Measurements from ENCODE around the gene SUN3. TPM values are rescaled to one million over a fixed set of nuclear protein-coding genes. Genes with fewer than 3 reads are reported as not detected.
"Not testable (repeated sequence)": the region's sequence is repeated elsewhere in the genome, so short reads cannot be mapped to it uniquely, and the experiment has no call there.

Gene SUN3
- total and polyA plus RNA-seq, 2 donors = 1.1 to 1.3 TPM

GRCh38 chr7:48011323-48011722 is 17.6 kb downstream of the SUN3 start:
- WGBS = 90% methylated on average over 2 of the region's 2 CpGs
- Histone ChIP-seq H3K27me3 (ENCODE audit: control insufficient read depth in 2 of 2, insufficient read depth in 1 of 2, low read length in 1 of 2) (no peaks in the 10 kb centered on the region), H3K4me1 (ENCODE audit: control insufficient read depth in 2 of 2, insufficient read depth in 2 of 2, low read length in 2 of 2) (no peaks in the 10 kb centered on the region), H3K9me3 (ENCODE audit: control insufficient read depth in 2 of 2, insufficient read depth in 1 of 2, low read length in 1 of 2) (no peaks in the 10 kb centered on the region), H3K27ac (ENCODE audit: low read depth in 1 of 2, low read length in 1 of 2) (no peak overlapping the region), H3K4me3 (ENCODE audit: low read length in 2 of 2) (no peak overlapping the region), H3K36me3 (ENCODE audit: control insufficient read depth in 2 of 2, insufficient read depth in 2 of 2, low read length in 1 of 2) (no peaks in the 10 kb centered on the region)
- DNase-seq (ENCODE audit: low read depth in 6 of 9, low spot score in 9 of 9) = no peak

- no peaks in the 10 kb centered on the region for H3K36me3 ChIP-seq (ENCODE audit: control insufficient read depth in 2 of 2, insufficient read depth in 2 of 2, low read length in 1 of 2)
- no peaks in the 10 kb centered on the region for H3K4me1 ChIP-seq (ENCODE audit: control insufficient read depth in 2 of 2, insufficient read depth in 2 of 2, low read length in 2 of 2)
- no peak overlapping the region for H3K4me3 ChIP-seq (ENCODE audit: low read length in 2 of 2)
- WGBS = 97% methylated on average over 4 of the region's 4 CpGs
- H3K27me3 ChIP-seq (ENCODE audit: control insufficient read depth in 2 of 2, insufficient read depth in 1 of 2, low read length in 1 of 2) = no peaks in the 10 kb centered on the region
- H3K9me3 ChIP-seq (ENCODE audit: control insufficient read depth in 2 of 2, insufficient read depth in 1 of 2, low read length in 1 of 2) = no peaks in the 10 kb centered on the region
- no peak for DNase-seq (ENCODE audit: low read depth in 6 of 9, low spot score in 9 of 9)
- H3K27ac ChIP-seq (ENCODE audit: low read depth in 1 of 2, low read length in 1 of 2) = no peak overlapping the region
Measured at GRCh38 chr7:48009954-48010353, 19.0 kb downstream of the SUN3 start.

- H3K9me3 ChIP-seq (ENCODE audit: control insufficient read depth in 2 of 2, insufficient read depth in 1 of 2, low read length in 1 of 2) = no peaks in the 10 kb centered on the region
- H3K4me3 ChIP-seq (ENCODE audit: low read length in 2 of 2) = no peak overlapping the region
- no peak for DNase-seq (ENCODE audit: low read depth in 6 of 9, low spot score in 9 of 9)
- H3K36me3 ChIP-seq (ENCODE audit: control insufficient read depth in 2 of 2, insufficient read depth in 2 of 2, low read length in 1 of 2) = no peaks in the 10 kb centered on the region
- H3K4me1 ChIP-seq (ENCODE audit: control insufficient read depth in 2 of 2, insufficient read depth in 2 of 2, low read length in 2 of 2) = no peaks in the 10 kb centered on the region
- no peak overlapping the region for H3K27ac ChIP-seq (ENCODE audit: low read depth in 1 of 2, low read length in 1 of 2)
- WGBS = 97% methylated on average over 4 of the region's 4 CpGs
- H3K27me3 ChIP-seq (ENCODE audit: control insufficient read depth in 2 of 2, insufficient read depth in 1 of 2, low read length in 1 of 2) = no peaks in the 10 kb centered on the region
Measured at GRCh38 chr7:48009257-48009656, 19.6 kb downstream of the SUN3 start.

- Histone ChIP-seq H3K9me3 (ENCODE audit: control insufficient read depth in 2 of 2, insufficient read depth in 1 of 2, low read length in 1 of 2) (no peaks in the 10 kb centered on the region), H3K4me3 (ENCODE audit: low read length in 2 of 2) (no peak overlapping the region), H3K36me3 (ENCODE audit: control insufficient read depth in 2 of 2, insufficient read depth in 2 of 2, low read length in 1 of 2) (no peaks in the 10 kb centered on the region), H3K27me3 (ENCODE audit: control insufficient read depth in 2 of 2, insufficient read depth in 1 of 2, low read length in 1 of 2) (no peaks in the 10 kb centered on the region), H3K4me1 (ENCODE audit: control insufficient read depth in 2 of 2, insufficient read depth in 2 of 2, low read length in 2 of 2) (no peaks in the 10 kb centered on the region), H3K27ac (ENCODE audit: low read depth in 1 of 2, low read length in 1 of 2) (no peak overlapping the region)
- DNase-seq (ENCODE audit: low read depth in 6 of 9, low spot score in 9 of 9) = no peak
- WGBS = 98% methylated on average over 6 of the region's 6 CpGs
Measured at GRCh38 chr7:48006866-48007265, 22.0 kb downstream of the SUN3 start.

GRCh38 chr7:48004638-48005037 is 24.3 kb downstream of the SUN3 start:
- DNase-seq (ENCODE audit: low read depth in 6 of 9, low spot score in 9 of 9) = peak in 2 of 9 donors; percentile 15 to 48
- H3K36me3 ChIP-seq (ENCODE audit: control insufficient read depth in 2 of 2, insufficient read depth in 2 of 2, low read length in 1 of 2) = no peaks in the 10 kb centered on the region
- H3K27ac ChIP-seq (ENCODE audit: low read depth in 1 of 2, low read length in 1 of 2) = no peak overlapping the region
- H3K4me1 ChIP-seq (ENCODE audit: control insufficient read depth in 2 of 2, insufficient read depth in 2 of 2, low read length in 2 of 2) = no peaks in the 10 kb centered on the region
- 47% methylated on average over 5 of the region's 5 CpGs for WGBS
- H3K9me3 ChIP-seq (ENCODE audit: control insufficient read depth in 2 of 2, insufficient read depth in 1 of 2, low read length in 1 of 2) = no peaks in the 10 kb centered on the region
- H3K27me3 ChIP-seq (ENCODE audit: control insufficient read depth in 2 of 2, insufficient read depth in 1 of 2, low read length in 1 of 2) = no peaks in the 10 kb centered on the region
- H3K4me3 ChIP-seq (ENCODE audit: low read length in 2 of 2) = no peak overlapping the region

- H3K9me3 ChIP-seq (ENCODE audit: control insufficient read depth in 2 of 2, insufficient read depth in 1 of 2, low read length in 1 of 2) = no peaks in the 10 kb centered on the region
Measured at GRCh38 chr7:48004032-48004431, 24.9 kb downstream of the SUN3 start.

GRCh38 chr7:48000164-48000563 is 28.7 kb downstream of the SUN3 start:
- H3K9me3 ChIP-seq (ENCODE audit: control insufficient read depth in 2 of 2, insufficient read depth in 1 of 2, low read length in 1 of 2); H3K36me3 ChIP-seq (ENCODE audit: control insufficient read depth in 2 of 2, insufficient read depth in 2 of 2, low read length in 1 of 2): not testable (repeated sequence)

More at GRCh38 chr7:48004032-48004431, 24.9 kb downstream of the SUN3 start:
- WGBS = 93% methylated on average over 2 of the region's 2 CpGs
- Histone ChIP-seq H3K27ac (ENCODE audit: low read depth in 1 of 2, low read length in 1 of 2) (no peak overlapping the region), H3K4me3 (ENCODE audit: low read length in 2 of 2) (no peak overlapping the region), H3K27me3 (ENCODE audit: control insufficient read depth in 2 of 2, insufficient read depth in 1 of 2, low read length in 1 of 2) (no peaks in the 10 kb centered on the region), H3K36me3 (ENCODE audit: control insufficient read depth in 2 of 2, insufficient read depth in 2 of 2, low read length in 1 of 2) (no peaks in the 10 kb centered on the region), H3K4me1 (ENCODE audit: control insufficient read depth in 2 of 2, insufficient read depth in 2 of 2, low read length in 2 of 2) (no peaks in the 10 kb centered on the region)
- DNase-seq (ENCODE audit: low read depth in 6 of 9, low spot score in 9 of 9) = no peak

GRCh38 chr7:47999413-47999812 is 29.5 kb downstream of the SUN3 start:
- H3K27ac ChIP-seq (ENCODE audit: low read depth in 1 of 2, low read length in 1 of 2) = no peak overlapping the region
- H3K9me3 ChIP-seq (ENCODE audit: control insufficient read depth in 2 of 2, insufficient read depth in 1 of 2, low read length in 1 of 2) = no peaks in the 10 kb centered on the region
- H3K36me3 ChIP-seq (ENCODE audit: control insufficient read depth in 2 of 2, insufficient read depth in 2 of 2, low read length in 1 of 2) = no peaks in the 10 kb centered on the region
- no peak for DNase-seq (ENCODE audit: low read depth in 6 of 9, low spot score in 9 of 9)
- 98% methylated on average over 12 of the region's 12 CpGs for WGBS
- no peaks in the 10 kb centered on the region for H3K4me1 ChIP-seq (ENCODE audit: control insufficient read depth in 2 of 2, insufficient read depth in 2 of 2, low read length in 2 of 2)
- no peaks in the 10 kb centered on the region for H3K27me3 ChIP-seq (ENCODE audit: control insufficient read depth in 2 of 2, insufficient read depth in 1 of 2, low read length in 1 of 2)
- H3K4me3 ChIP-seq (ENCODE audit: low read length in 2 of 2) = no peak overlapping the region

More at GRCh38 chr7:48000164-48000563, 28.7 kb downstream of the SUN3 start:
- not testable (repeated sequence) for H3K4me3 ChIP-seq (ENCODE audit: low read length in 2 of 2); H3K27ac ChIP-seq (ENCODE audit: low read depth in 1 of 2, low read length in 1 of 2); H3K27me3 ChIP-seq (ENCODE audit: control insufficient read depth in 2 of 2, insufficient read depth in 1 of 2, low read length in 1 of 2); H3K4me1 ChIP-seq (ENCODE audit: control insufficient read depth in 2 of 2, insufficient read depth in 2 of 2, low read length in 2 of 2); DNase-seq (ENCODE audit: low read depth in 6 of 9, low spot score in 9 of 9)
- 97% methylated on average over 13 of the region's 13 CpGs for WGBS

GRCh38 chr7:47992446-47992845 is 36.5 kb downstream of the SUN3 start:
- H3K36me3 ChIP-seq (ENCODE audit: control insufficient read depth in 2 of 2, insufficient read depth in 2 of 2, low read length in 1 of 2) = no peaks in the 10 kb centered on the region
- no peak for DNase-seq (ENCODE audit: low read depth in 6 of 9, low spot score in 9 of 9)
- WGBS = 67% methylated on average over 3 of the region's 3 CpGs
- peak overlapping the region; percentile 42 to 95 for H3K27ac ChIP-seq (ENCODE audit: low read depth in 1 of 2, low read length in 1 of 2)
- H3K4me1 ChIP-seq (ENCODE audit: control insufficient read depth in 2 of 2, insufficient read depth in 2 of 2, low read length in 2 of 2) = peaks cover 0 to 12% of the 10 kb centered on the region in 2 donors
- no peaks in the 10 kb centered on the region for H3K9me3 ChIP-seq (ENCODE audit: control insufficient read depth in 2 of 2, insufficient read depth in 1 of 2, low read length in 1 of 2)
- H3K27me3 ChIP-seq (ENCODE audit: control insufficient read depth in 2 of 2, insufficient read depth in 1 of 2, low read length in 1 of 2) = no peaks in the 10 kb centered on the region
- H3K4me3 ChIP-seq (ENCODE audit: low read length in 2 of 2) = peak overlapping the region; percentile 61 to 65
